Psoas muscle (tissue), 8 donors: ENCODE results near the gene OOSP1. TPM values are rescaled to one million over a fixed set of nuclear protein-coding genes. Genes with fewer than 3 reads are reported as not detected.

ENCODE experiments used
- ATAC-seq, 4 donors: fragments of 200-7000 bp; cut with Tn5 transposase; one replicate each; pipeline ENCODE4 v1.9.1; 2020; ENCODE audit warnings: moderate library complexity in 3 of 4, mild to moderate bottlenecking in 2 of 4
- DNase-seq, 2 donors: peaks; one replicate each; pipeline ENCODE4 v3.0.0-alpha.2; 2020
- H3K27ac ChIP-seq: fragments of 200-600 bp; one replicate; pipeline ENCODE4 v1.8.0; 2022
- H3K27me3 ChIP-seq, 3 donors: fragments of 200-600 bp in 1 of 3; one replicate each; pipeline versions ENCODE4 v1.6.1 to v1.8.0; 2013 to 2022; ENCODE audit warnings: low read length in 2 of 3, mild to moderate bottlenecking in 2 of 3, moderate library complexity in 1 of 3; ENCODE audit not compliant: insufficient read depth in 3 of 3
- H3K36me3 ChIP-seq, 2 donors: fragments of 200-600 bp in 1 of 2; one replicate each; pipeline versions ENCODE4 v1.6.1 to v1.8.0; 2013 to 2022; ENCODE audit warnings: low read depth in 1 of 2, mild to moderate bottlenecking in 1 of 2, moderate library complexity in 1 of 2; ENCODE audit not compliant: insufficient read depth in 1 of 2
- H3K4me1 ChIP-seq: fragments of 200-600 bp; one replicate; pipeline ENCODE4 v1.8.0; 2022
- H3K4me3 ChIP-seq: fragments of 200-600 bp; one replicate; pipeline ENCODE4 v1.8.0; 2022; ENCODE audit warnings: mild to moderate bottlenecking
- H3K9me3 ChIP-seq: fragments of 200-600 bp; one replicate; pipeline ENCODE4 v1.8.0; 2022
- CTCF ChIP-seq: fragments of 200-600 bp; IDR thresholded peaks from one replicate; pipeline ENCODE4 v1.8.0; 2022; ENCODE audit warnings: antibody characterized with exemption
- WGBS, 3 donors: extraction: QIAGEN DNeasy Blood & Tissue Kit; methylation state at CpG; one replicate each; pipeline versions ENCODE4 v1.1.6 to v1.1.7; 2013; 5-methylcytosine and 5-hydroxymethylcytosine counted together
- intact Hi-C, 2 donors: fragments of 100-400 bp; cut with DNase I; formaldehyde crosslinking; loops; one replicate each; pipeline versions ENCODE4 v1.11.0 to v1.14.2; 2022
- polyA plus RNA-seq, 3 donors: library from polyadenylated mRNA; stranded (reverse); fragments of 200-250 nt; gene quantifications; one replicate each; pipeline ENCODE4 v1.2.3, GENCODE V29; 2013
- total RNA-seq, 4 donors: library from RNA; stranded (reverse); fragmentation: NEBNext Ultra II Directional in 2 of 4; extraction: Animal tissue kit (Norgen Biotek cat#: 25700) in 2 of 4; gene quantifications; one replicate each; pipeline versions ENCODE4 v1.2.1 to v1.2.4, GENCODE V29; 2021 to 2023
- donor health status: healthy with polysubstance abuse.
- donor health status: DM: no; HTN: no; CAD: no; lungs with moderate emphysema.
- donor health status: Bipolar disorder and iron deficiency.
- donor health status: healthy.
- donor health status: DM: yes; HTN: yes; CAD: no.
- donor health status: DM: no; HTN: no; CAD: no.
- donor health status: DM: no; HTN: no; CAD: no.
- donor health status: DM: yes; HTN: yes; CAD: no.

Gene OOSP1
- total and polyA plus RNA-seq, 7 donors: 0.22 TPM; not detected in 6

DNA sequence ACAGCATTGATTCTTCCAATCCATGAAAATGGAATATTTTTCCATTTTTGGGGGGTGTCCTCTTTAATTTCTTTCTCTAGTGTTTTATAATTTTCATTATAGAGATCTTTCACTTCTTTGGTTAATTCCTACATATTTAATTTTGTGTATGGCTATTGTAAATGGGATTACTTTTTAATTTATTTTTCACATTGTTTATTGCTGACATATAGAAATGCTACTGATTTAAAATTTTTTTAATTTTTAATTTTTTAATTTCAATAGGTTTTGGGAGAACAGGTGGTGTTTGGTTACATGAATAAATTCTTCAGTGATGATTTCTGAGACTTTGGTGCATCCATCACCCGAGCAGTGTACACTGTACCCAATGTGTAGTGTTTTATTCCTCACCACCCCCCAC lies 52.2 kb downstream of the OOSP1 start:
- H3K4me1 ChIP-seq: no peaks in the 10 kb centered on the region
- DNase-seq (no peak), ATAC-seq (no peak)
- peaks cover 9% of the 10 kb centered on the region for H3K9me3 ChIP-seq
- no peak for TF ChIP-seq CTCF
- H3K36me3 ChIP-seq: no peaks in the 10 kb centered on the region
- WGBS, 3 donors: 67 to 72% (median 71%) methylated on average over 1 of the region's 1 CpG
- H3K27me3 ChIP-seq: no peaks in the 10 kb centered on the region
- H3K27ac ChIP-seq: no peak overlapping the region
- no peak overlapping the region for H3K4me3 ChIP-seq
- intact Hi-C loops: no loop called here

DNA sequence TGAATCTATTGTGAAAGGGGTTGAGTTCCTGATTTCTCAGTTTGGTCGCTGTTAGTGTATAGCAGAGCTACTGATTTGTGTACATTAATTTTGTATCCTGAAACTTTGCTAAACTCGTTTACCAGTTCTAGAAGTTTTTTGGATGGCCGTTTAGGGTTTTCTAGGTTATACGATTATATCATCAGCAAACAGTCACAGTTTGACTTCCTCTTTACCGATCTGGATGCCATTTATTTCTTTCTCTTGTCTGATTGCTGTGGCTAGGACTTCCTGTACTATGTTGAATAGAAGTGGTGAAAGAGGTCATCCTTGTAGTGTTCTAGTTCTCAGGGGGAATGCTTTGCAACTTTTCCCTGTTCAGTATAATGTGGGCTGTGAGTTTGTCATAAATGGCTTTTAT lies 54.2 kb downstream of the OOSP1 start:
- no peak for DNase-seq
- intact Hi-C loops: no loop called here
- H3K27me3 ChIP-seq: no peaks in the 10 kb centered on the region
- H3K4me3 ChIP-seq: no peak overlapping the region
- no peaks in the 10 kb centered on the region for H3K36me3 ChIP-seq
- no peaks in the 10 kb centered on the region for H3K4me1 ChIP-seq
- no peak for ATAC-seq
- H3K9me3 ChIP-seq: peaks cover 9% of the 10 kb centered on the region
- no peak for TF ChIP-seq CTCF
- WGBS, 3 donors: 68 to 71% (median 70%) methylated on average over 5 of the region's 5 CpGs
- no peak overlapping the region for H3K27ac ChIP-seq

DNA sequence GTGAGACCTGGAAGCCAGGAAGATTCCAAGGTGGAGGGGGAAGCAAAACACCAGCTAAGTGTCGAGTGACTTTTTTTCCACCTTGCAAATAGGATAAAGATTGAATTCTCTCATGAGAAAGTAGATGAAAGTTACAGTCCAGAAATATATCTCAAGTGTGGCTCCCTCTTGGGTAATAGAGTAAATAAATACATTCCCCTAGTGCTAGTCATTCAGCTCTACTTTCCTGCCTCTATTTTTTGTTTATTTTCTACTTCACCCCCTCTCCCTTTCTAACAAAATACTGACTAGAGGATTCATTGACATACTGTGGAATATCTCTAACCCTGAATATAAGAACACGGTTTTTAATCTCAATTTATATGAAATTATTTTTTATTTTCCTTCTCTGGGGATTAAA lies 59.6 kb downstream of the OOSP1 start:
- no peaks in the 10 kb centered on the region for H3K27me3 ChIP-seq
- TF ChIP-seq CTCF: no peak
- H3K27ac ChIP-seq: no peak overlapping the region
- no peaks in the 10 kb centered on the region for H3K4me1 ChIP-seq
- intact Hi-C loops: no loop called here
- no peaks in the 10 kb centered on the region for H3K36me3 ChIP-seq
- H3K9me3 ChIP-seq: no peaks in the 10 kb centered on the region
- H3K4me3 ChIP-seq: no peak overlapping the region
- WGBS, 3 donors: 56 to 60% (median 59%) methylated on average over 2 of the region's 2 CpGs
- ATAC-seq: no peak
- DNase-seq: no peak

DNA sequence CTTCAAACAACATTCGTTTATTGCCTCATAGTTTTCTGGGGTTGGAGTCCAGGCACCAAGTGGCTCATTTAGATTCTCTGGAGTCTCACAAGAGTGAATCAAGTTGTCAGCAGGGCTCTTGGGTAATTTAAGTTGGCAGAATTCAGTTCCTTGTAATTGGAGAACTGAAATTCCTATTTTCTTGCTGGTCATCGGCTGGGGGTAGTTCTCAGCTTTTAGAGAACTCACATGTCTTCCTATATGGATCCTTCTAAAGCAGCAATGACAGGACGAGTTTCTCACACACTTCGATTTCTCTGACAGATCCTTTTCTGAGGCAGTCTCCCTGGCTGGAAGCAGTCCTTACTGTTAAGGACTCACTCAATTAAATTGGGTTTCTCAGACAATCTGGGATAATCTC lies 61.5 kb downstream of the OOSP1 start:
- no peaks in the 10 kb centered on the region for H3K9me3 ChIP-seq
- DNase-seq (no peak), ATAC-seq (no peak)
- no peak overlapping the region for H3K27ac ChIP-seq
- H3K4me1 ChIP-seq: no peaks in the 10 kb centered on the region
- no peak for TF ChIP-seq CTCF
- H3K4me3 ChIP-seq: no peak overlapping the region
- H3K27me3 ChIP-seq: no peaks in the 10 kb centered on the region
- intact Hi-C loops: no loop called here
- no peaks in the 10 kb centered on the region for H3K36me3 ChIP-seq
- WGBS, 3 donors: 27 to 39% (median 34%) methylated on average over 4 of the region's 4 CpGs

GRCh38 chr11:60003729-60004128 lies 65.5 kb downstream of the OOSP1 start:
- no peak for TF ChIP-seq CTCF
- H3K4me3 ChIP-seq: no peak overlapping the region
- no peak overlapping the region for H3K27ac ChIP-seq
- ATAC-seq (no peak), DNase-seq (no peak)
- H3K36me3 ChIP-seq: no peaks in the 10 kb centered on the region
- no peaks in the 10 kb centered on the region for H3K9me3 ChIP-seq
- intact Hi-C loops: no loop called here
- H3K4me1 ChIP-seq: no peaks in the 10 kb centered on the region
- 62 to 76% (median 73%) methylated on average over 2 of the region's 2 CpGs for WGBS, 3 donors
- H3K27me3 ChIP-seq: no peaks in the 10 kb centered on the region
